K562 (cell line): Measurements from ENCODE around the gene PLXND1. TPM values are rescaled to one million over a fixed set of nuclear protein-coding genes. Genes with fewer than 3 reads are reported as not detected.

Experiments used
- ATAC-seq: fragments of 200-7000 bp; cut with Tn5 transposase; 3 replicates; pipeline ENCODE4 v1.9.1; 2020; ENCODE audit warnings: moderate library complexity
- BruUV-seq: library from RNA; stranded (reverse); fragments of 400-500 nt; replicated peaks from 2 replicates; lab custom pipeline; 2021; lab: Mats Ljungman, UMichigan
- CTCF ChIA-PET: fragments of 300-600 bp; formaldehyde crosslinking; extraction: SDS; loops from one replicate; lab custom pipeline; 2021; ENCODE audit warnings: low intra/inter-chr PET ratio; lab: Yijun Ruan, JAX
- POLR2A ChIA-PET: fragments of 300-600, 350-650 bp; sonication (Branson Sonifier 250); formaldehyde crosslinking; extraction: SDS; loops from one replicate; lab custom pipeline; 2021; ENCODE audit warnings: antibody characterized with exemption, inconsistent platforms; lab: Yijun Ruan, JAX
- DNase-seq, 4 experiments: peaks; one replicate each; pipeline versions ENCODE4 v3.0.0 to v3.0.0-alpha.2; 2011 to 2018; ENCODE audit warnings: low spot score in 3 of 4, mixed read lengths in 3 of 4; ENCODE audit errors: extremely low read depth in 1 of 4
- FAIRE-seq: peaks from 2 replicates; lab custom pipeline; 2011; peaks lifted over from hg19 to GRCh38; lab: Jason Lieb, UNC
- H2AFZ ChIP-seq: 2 replicates; pipeline ENCODE4 v1.6.0; 2011; ENCODE audit warnings: low read depth, low read length, control low read depth, inconsistent platforms
- H3K27ac ChIP-seq: fragments of 200-600 bp; 3 replicates; pipeline ENCODE4 v1.8.0; 2011; ENCODE audit warnings: low read depth, mild to moderate bottlenecking, control low read depth, inconsistent platforms, low read length, moderate library complexity, mixed read lengths; ENCODE audit errors: extremely low read depth
- H3K27me3 ChIP-seq, 2 experiments: fragments of 300-600 bp in 1 of 2; 2 replicates in 1 of 2; 3 replicates in 1 of 2; pipeline versions ENCODE4 v1.6.0 to v1.8.0; 2011; ENCODE audit warnings: inconsistent platforms in 2 of 2, low read length in 2 of 2, mild to moderate bottlenecking in 1 of 2, mixed read lengths in 1 of 2, moderate library complexity in 1 of 2; ENCODE audit not compliant: control insufficient read depth in 2 of 2, insufficient read depth in 2 of 2
- H3K36me3 ChIP-seq: fragments of 300-600 bp; 3 replicates; pipeline ENCODE4 v1.8.0; 2011; ENCODE audit warnings: mild to moderate bottlenecking, low read length, inconsistent platforms; ENCODE audit not compliant: control insufficient read depth, insufficient read depth
- H3K4me1 ChIP-seq, 2 experiments: fragments of 200-600 bp in 1 of 2; replicated peaks in 1 of 2; 2 replicates in 1 of 2; 3 replicates in 1 of 2; pipeline versions ENCODE4 v1.5.1 to v1.8.0; 2011; ENCODE audit warnings: inconsistent platforms in 2 of 2, low read length in 2 of 2, mild to moderate bottlenecking in 1 of 2, mixed read lengths in 1 of 2, moderate library complexity in 1 of 2; ENCODE audit not compliant: control insufficient read depth in 2 of 2, insufficient read depth in 2 of 2
- H3K4me2 ChIP-seq: 2 replicates; pipeline ENCODE4 v1.6.1; 2011; ENCODE audit warnings: low read length, control low read depth, inconsistent platforms, mixed read lengths; ENCODE audit not compliant: insufficient read depth
- H3K4me3 ChIP-seq: fragments of 200-600 bp; sonication (generic), shearing (Covaris generic); 2 replicates; pipeline ENCODE4 v1.5.1; 2016; ENCODE audit warnings: control low read depth, inconsistent platforms
- H3K79me2 ChIP-seq: fragments of 200-600 bp; 3 replicates; pipeline ENCODE4 v1.8.0; 2011; ENCODE audit warnings: low read length, inconsistent platforms; ENCODE audit not compliant: control insufficient read depth, insufficient read depth
- H3K9ac ChIP-seq, 2 experiments: 2 replicates each; pipeline versions ENCODE4 v1.6.0 to v1.6.1; 2011; ENCODE audit warnings: low read depth in 2 of 2, low read length in 2 of 2, control low read depth in 1 of 2, inconsistent platforms in 1 of 2, mild to moderate bottlenecking in 1 of 2, mixed read lengths in 1 of 2; ENCODE audit not compliant: insufficient read depth in 1 of 2
- H3K9me1 ChIP-seq: one replicate; pipeline ENCODE4 v1.6.0; 2011; ENCODE audit warnings: inconsistent platforms, mild to moderate bottlenecking, low read length, moderate library complexity; ENCODE audit not compliant: control insufficient read depth, insufficient read depth
- H3K9me3 ChIP-seq: replicated peaks from 2 replicates; pipeline ENCODE4 v1.5.1; 2011; ENCODE audit warnings: low read depth, low read length, inconsistent platforms; ENCODE audit not compliant: control insufficient read depth, insufficient read depth
- H4K20me1 ChIP-seq: replicated peaks from 2 replicates; pipeline ENCODE4 v1.6.1; 2011; ENCODE audit warnings: low read length, inconsistent platforms, mixed read lengths; ENCODE audit not compliant: control insufficient read depth, insufficient read depth
- CBFA2T3 ChIP-seq: fragments of 450-650 bp; IDR thresholded peaks from 2 replicates; pipeline ENCODE4 v1.6.1; 2017
- PRDM10 ChIP-seq: fragments of 450-650 bp; IDR thresholded peaks from 2 replicates; pipeline ENCODE4 v1.6.1; 2018; ENCODE audit not compliant: partially characterized antibody
- THAP7 ChIP-seq: fragments of 250-450 bp; sonication (Bioruptor Pico); IDR thresholded peaks from 2 replicates; pipeline ENCODE4 v1.5.0; 2021
- XRCC5 ChIP-seq: fragments of 200-400 bp; formaldehyde crosslinking; IDR thresholded peaks from 2 replicates; pipeline ENCODE4 v1.6.1; 2017; ENCODE audit warnings: low read depth, mild to moderate bottlenecking, low read length
- ZNF408 ChIP-seq: fragments of 250-450 bp; sonication (Bioruptor Pico); IDR thresholded peaks from 2 replicates; pipeline ENCODE4 v1.4.0; 2020; ENCODE audit warnings: low read depth, mild to moderate bottlenecking, moderate library complexity
- WGBS: fragments of 100-300 bp; shearing (Covaris generic); methylation state at CpG from one replicate; pipeline ENCODE4 v1.1.6; 2016; ENCODE audit warnings: low coverage, mixed read lengths; ENCODE audit not compliant: insufficient coverage; ENCODE audit errors: missing lambda C conversion rate; 5-methylcytosine and 5-hydroxymethylcytosine counted together
- in situ Hi-C: fragments of 300-500 bp; cut with MboI; formaldehyde crosslinking; loops from 4 replicates; pipeline ENCODE4 v1.15.0; 2018; ENCODE audit warnings: inconsistent platforms, mixed read lengths
- intact Hi-C: fragments of 100-400 bp; cut with micrococcal nuclease; formaldehyde crosslinking; loops from 2 replicates; pipeline ENCODE4 v1.14.2; 2022
- polyA plus RNA-seq, 8 experiments: library from polyadenylated mRNA; depleted of rRNA in 4 of 8; stranded (reverse) in 5 of 8; unstranded in 3 of 8; fragments of >200 nt; fragmentation: Nextera tagmentation in 2 of 8; fragmentation: Illumina TruSeq in 1 of 8; extraction: Ambion mirVana in 2 of 8; extraction: Trizol in 1 of 8; gene quantifications; 2 replicates each; pipeline versions ENCODE4 v1.2.1 to v1.2.3, GENCODE V29; 2011 to 2014; ENCODE audit warnings: inconsistent platforms in 1 of 8, missing spikeins in 1 of 8
- total RNA-seq, 7 experiments: library from RNA; depleted of rRNA in 6 of 7; stranded (reverse); fragments of >200 nt in 6 of 7; fragmentation: Illumina TruSeq in 2 of 7; extraction: Trizol in 2 of 7; gene quantifications; 2 replicates each; pipeline versions ENCODE4 v1.2.1 to v1.2.3, GENCODE V29; 2011 to 2021; ENCODE audit warnings: low replicate concordance in 1 of 7
- TF ChIP-seq, protein P1 (sequence below): fragments of 250-450 bp; sonication (Bioruptor Pico); IDR thresholded peaks from 2 replicates; pipeline ENCODE4 v1.6.1; 2021; ENCODE audit warnings: mild to moderate bottlenecking

Gene PLXND1
- total and polyA plus RNA-seq, 9 of the 15 experiments (the other 6 are each of a cell fraction or from before 2014, with no cell fraction given), result 0.34 to 28.8 (median 14.0) TPM

DNA sequence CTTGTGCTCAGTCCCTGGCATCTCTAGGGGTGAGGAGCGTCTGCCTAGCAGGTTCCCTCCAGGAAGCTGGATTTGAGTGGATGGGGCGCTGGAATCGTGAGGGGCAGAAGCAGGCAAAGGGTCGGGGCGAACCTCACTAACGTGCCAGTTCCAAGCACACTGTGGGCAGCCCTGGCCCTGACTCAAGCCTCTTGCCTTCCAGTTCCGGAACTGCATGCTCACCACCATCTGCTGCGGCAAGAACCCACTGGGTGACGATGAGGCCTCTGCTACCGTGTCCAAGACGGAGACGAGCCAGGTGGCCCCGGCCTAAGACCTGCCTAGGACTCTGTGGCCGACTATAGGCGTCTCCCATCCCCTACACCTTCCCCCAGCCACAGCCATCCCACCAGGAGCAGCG is 73.1 kb downstream of the PLXND1 start (continued):
- TF ChIP-seq PRDM10, result no peak
- no peak for TF ChIP-seq ZNF408 (CRISPR knock-in tag)
- TF ChIP-seq, protein P1, sequence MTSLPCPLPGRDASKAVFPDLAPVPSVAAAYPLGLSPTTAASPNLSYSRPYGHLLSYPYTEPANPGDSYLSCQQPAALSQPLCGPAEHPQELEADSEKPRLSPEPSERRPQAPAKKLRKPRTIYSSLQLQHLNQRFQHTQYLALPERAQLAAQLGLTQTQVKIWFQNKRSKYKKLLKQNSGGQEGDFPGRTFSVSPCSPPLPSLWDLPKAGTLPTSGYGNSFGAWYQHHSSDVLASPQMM (CRISPR knock-in tag), result no peak
- no peak for TF ChIP-seq CBFA2T3

GRCh38 chr3:129532261-129532660 is 74.2 kb downstream of the PLXND1 start:
- Histone ChIP-seq H3K4me2 (no peak overlapping the region), H3K9me1 (no peaks in the 10 kb centered on the region), H3K27ac (no peak overlapping the region), H2AFZ (no peak overlapping the region), H3K36me3 (no peaks in the 10 kb centered on the region), H3K79me2 (no peaks in the 10 kb centered on the region), H3K27me3 (peaks cover 4 to 22% of the 10 kb centered on the region in 2 experiments; a peak in 2 of 5 replicates), H3K9ac (no peak overlapping the region), H3K9me3 (no peaks in the 10 kb centered on the region), H3K4me1 (peaks cover 0 to 7% of the 10 kb centered on the region in 2 experiments; a peak in 3 of 5 replicates), H4K20me1 (no peaks in the 10 kb centered on the region), H3K4me3 (no peak overlapping the region)
- TF ChIP-seq THAP7 (CRISPR knock-in tag) (no peak), XRCC5 (no peak)
- DNase-seq (no peak), FAIRE-seq (no peak), ATAC-seq (no peak)
- in situ Hi-C loops (no loop called here), intact Hi-C loops (no loop called here)
- CTCF ChIA-PET, result no interaction called here
- POLR2A ChIA-PET, result no interaction called here
- BruUV-seq, result no TSS peak
- 18% methylated on average over 15 of the region's 20 CpGs for WGBS
